Astrocyte (in vitro differentiated cells and primary cell): ENCODE data around the gene FAM174B. TPM values are rescaled to one million over a fixed set of nuclear protein-coding genes. Genes with fewer than 3 reads are reported as not detected.

Source experiments
- DNase-seq: peaks from one replicate; pipeline ENCODE4 v3.0.0-alpha.2; 2010; ENCODE audit warnings: low read depth
- FAIRE-seq: peaks from 2 replicates; lab custom pipeline; 2011; peaks lifted over from hg19 to GRCh38; lab: Jason Lieb, UNC
- H2AFZ ChIP-seq: 2 replicates; pipeline ENCODE4 v1.6.0; 2012; ENCODE audit warnings: low read depth, low read length, inconsistent platforms
- H3K27ac ChIP-seq: 2 replicates; pipeline ENCODE4 v1.5.1; 2011; ENCODE audit warnings: low read depth, low read length, inconsistent platforms
- H3K27me3 ChIP-seq: 2 replicates; pipeline ENCODE4 v1.6.0; 2011; ENCODE audit warnings: low read length, inconsistent platforms; ENCODE audit not compliant: insufficient read depth
- H3K36me3 ChIP-seq: 2 replicates; pipeline ENCODE4 v1.5.1; 2011; ENCODE audit warnings: low read length, inconsistent platforms; ENCODE audit not compliant: insufficient read depth
- H3K4me1 ChIP-seq: 2 replicates; pipeline ENCODE4 v1.5.1; 2011; ENCODE audit warnings: low read length, inconsistent platforms; ENCODE audit not compliant: insufficient read depth
- H3K4me2 ChIP-seq: 2 replicates; pipeline ENCODE4 v1.6.0; 2012; ENCODE audit warnings: low read length, inconsistent platforms
- H3K4me3 ChIP-seq: 2 replicates; pipeline ENCODE4 v1.5.1; 2011; ENCODE audit warnings: low read depth, mild to moderate bottlenecking, low read length, inconsistent platforms; ENCODE audit not compliant: insufficient read depth
- H3K79me2 ChIP-seq: 2 replicates; pipeline ENCODE4 v1.6.0; 2012; ENCODE audit warnings: mild to moderate bottlenecking, low read length, inconsistent platforms; ENCODE audit not compliant: insufficient read depth
- H3K9ac ChIP-seq: 2 replicates; pipeline ENCODE4 v1.6.0; 2012; ENCODE audit warnings: mild to moderate bottlenecking, low read length, inconsistent platforms
- H3K9me3 ChIP-seq: 2 replicates; pipeline ENCODE4 v1.5.1; 2012; ENCODE audit warnings: low read depth, mild to moderate bottlenecking, low read length, inconsistent platforms; ENCODE audit not compliant: insufficient read depth
- H4K20me1 ChIP-seq: 2 replicates; pipeline ENCODE4 v1.6.0; 2012; ENCODE audit warnings: low read length, inconsistent platforms; ENCODE audit not compliant: insufficient read depth
- H3K27ac Mint-ChIP-seq: one replicate; pipeline ENCODE4 v1.8.0; 2021; ENCODE audit warnings: mild to moderate bottlenecking, mixed read lengths; ENCODE audit not compliant: unreplicated experiment
- H3K27me3 Mint-ChIP-seq: one replicate; pipeline ENCODE4 v1.8.0; 2021; ENCODE audit warnings: low read depth, mixed read lengths; ENCODE audit not compliant: unreplicated experiment
- H3K36me3 Mint-ChIP-seq: one replicate; pipeline ENCODE4 v1.8.0; 2021; ENCODE audit warnings: low read depth, mixed read lengths; ENCODE audit not compliant: unreplicated experiment
- H3K4me1 Mint-ChIP-seq: one replicate; pipeline ENCODE4 v1.8.0; 2021; ENCODE audit warnings: low read depth, mixed read lengths; ENCODE audit not compliant: unreplicated experiment
- H3K4me3 Mint-ChIP-seq: one replicate; pipeline ENCODE4 v1.8.0; 2021; ENCODE audit warnings: mild to moderate bottlenecking, moderate library complexity, mixed read lengths; ENCODE audit not compliant: unreplicated experiment
- H3K9me3 Mint-ChIP-seq: one replicate; pipeline ENCODE4 v1.8.0; 2021; ENCODE audit warnings: mild to moderate bottlenecking, mixed read lengths; ENCODE audit not compliant: unreplicated experiment
- EZH2 ChIP-seq: IDR thresholded peaks from 2 replicates; pipeline ENCODE4 v1.6.1; 2012; ENCODE audit warnings: mild to moderate bottlenecking, low read length, inconsistent platforms; ENCODE audit not compliant: insufficient read depth
- total RNA-seq: library from RNA; stranded (reverse); gene quantifications from 2 replicates; pipeline ENCODE4 v1.2.1, GENCODE V29; 2021
- TF ChIP-seq, protein P1 (sequence below): IDR thresholded peaks from 2 replicates; pipeline ENCODE4 v1.5.1; 2011; ENCODE audit warnings: low read depth, mild to moderate bottlenecking, inconsistent platforms, low read length, moderate library complexity; ENCODE audit not compliant: insufficient read depth

The FAM174B gene
- total RNA-seq, 1 donor from 2014 or later: 11.2 TPM

DNA sequence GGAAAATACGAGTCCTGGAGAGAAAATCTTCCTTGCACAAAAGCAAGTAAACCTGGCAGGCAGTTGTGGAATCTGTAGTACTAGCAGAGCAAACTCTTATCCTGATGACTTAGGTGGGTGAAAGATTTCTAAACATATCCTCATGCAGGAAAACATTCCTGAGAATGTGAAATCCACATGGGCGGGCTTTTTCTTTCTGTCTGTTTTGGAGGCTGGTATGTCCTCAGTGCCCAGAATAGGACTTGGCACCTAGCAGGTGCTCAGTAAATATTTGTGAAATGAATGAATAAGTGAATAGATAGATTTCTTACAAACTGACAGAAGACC lies 53.3 kb downstream of the FAM174B start:
- peaks cover 8% of the 10 kb centered on the region for H3K4me1 Mint-ChIP-seq

DNA sequence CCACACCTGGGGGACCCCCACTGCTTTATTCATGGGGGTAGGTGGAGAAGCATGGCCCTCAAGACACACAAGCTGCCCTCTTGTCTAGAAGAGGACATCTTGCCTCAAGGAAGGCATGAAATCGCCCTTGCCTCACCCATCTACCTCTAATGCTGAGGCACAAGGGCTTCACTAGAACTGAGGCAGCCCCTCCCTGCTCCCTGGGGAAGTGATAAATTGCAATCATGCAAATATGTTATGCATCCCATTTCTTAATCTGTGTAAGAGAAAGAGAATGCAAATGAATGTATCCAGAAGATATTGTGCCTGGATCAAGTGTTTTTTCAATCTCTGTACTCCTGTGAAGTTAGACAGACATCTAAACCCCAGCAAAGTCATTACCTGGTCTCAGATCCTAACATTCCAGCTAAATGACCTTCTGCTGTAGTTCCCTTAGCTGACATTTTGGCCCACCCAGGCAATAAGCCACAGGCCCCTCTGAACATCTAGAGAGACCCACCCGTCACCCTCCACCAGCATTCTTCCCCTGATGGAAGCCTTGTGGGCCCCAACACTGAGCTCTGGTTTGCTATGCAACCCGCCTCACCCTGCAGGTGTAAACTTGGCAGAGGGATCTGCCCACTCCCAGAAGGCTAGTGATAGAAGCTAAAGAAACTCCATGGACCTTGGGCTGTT lies 53.8 kb downstream of the FAM174B start:
- no peak overlapping the region for H2AFZ ChIP-seq
- peaks cover 8% of the 10 kb centered on the region for H3K4me1 Mint-ChIP-seq
- H3K27ac Mint-ChIP-seq: no peak overlapping the region
- peaks cover 9% of the 10 kb centered on the region for H3K4me1 ChIP-seq
- H3K4me3 ChIP-seq: no peak overlapping the region
- H3K9ac ChIP-seq: no peak overlapping the region
- H3K27me3 ChIP-seq: no peaks in the 10 kb centered on the region
- H3K4me2 ChIP-seq: no peak overlapping the region
- peaks cover 3% of the 10 kb centered on the region for H3K9me3 Mint-ChIP-seq
- H3K27me3 Mint-ChIP-seq: peaks cover 23% of the 10 kb centered on the region
- FAIRE-seq (no peak), DNase-seq (no peak)
- H3K27ac ChIP-seq: no peak overlapping the region
- H3K36me3 Mint-ChIP-seq: peaks cover 4% of the 10 kb centered on the region
- TF ChIP-seq EZH2: no peak
- H3K36me3 ChIP-seq: no peaks in the 10 kb centered on the region
- H3K4me3 Mint-ChIP-seq: no peak overlapping the region
- H3K9me3 ChIP-seq: no peaks in the 10 kb centered on the region
- H3K79me2 ChIP-seq: no peaks in the 10 kb centered on the region
- H4K20me1 ChIP-seq: no peaks in the 10 kb centered on the region

More for the DNA sequence above, 53.3 kb downstream of the FAM174B start:
- DNase-seq (no peak), FAIRE-seq (no peak)
- H3K27ac ChIP-seq: no peak overlapping the region
- Mint-ChIP-seq H3K27ac (no peak overlapping the region), H3K27me3 (peaks cover 19% of the 10 kb centered on the region), H3K9me3 (peaks cover 3% of the 10 kb centered on the region), H3K4me3 (no peak overlapping the region), H3K36me3 (peaks cover 2% of the 10 kb centered on the region)
- H3K4me2 ChIP-seq: no peak overlapping the region
- peaks cover 9% of the 10 kb centered on the region for H3K4me1 ChIP-seq
- no peaks in the 10 kb centered on the region for H3K27me3 ChIP-seq
- TF ChIP-seq, protein P1, sequence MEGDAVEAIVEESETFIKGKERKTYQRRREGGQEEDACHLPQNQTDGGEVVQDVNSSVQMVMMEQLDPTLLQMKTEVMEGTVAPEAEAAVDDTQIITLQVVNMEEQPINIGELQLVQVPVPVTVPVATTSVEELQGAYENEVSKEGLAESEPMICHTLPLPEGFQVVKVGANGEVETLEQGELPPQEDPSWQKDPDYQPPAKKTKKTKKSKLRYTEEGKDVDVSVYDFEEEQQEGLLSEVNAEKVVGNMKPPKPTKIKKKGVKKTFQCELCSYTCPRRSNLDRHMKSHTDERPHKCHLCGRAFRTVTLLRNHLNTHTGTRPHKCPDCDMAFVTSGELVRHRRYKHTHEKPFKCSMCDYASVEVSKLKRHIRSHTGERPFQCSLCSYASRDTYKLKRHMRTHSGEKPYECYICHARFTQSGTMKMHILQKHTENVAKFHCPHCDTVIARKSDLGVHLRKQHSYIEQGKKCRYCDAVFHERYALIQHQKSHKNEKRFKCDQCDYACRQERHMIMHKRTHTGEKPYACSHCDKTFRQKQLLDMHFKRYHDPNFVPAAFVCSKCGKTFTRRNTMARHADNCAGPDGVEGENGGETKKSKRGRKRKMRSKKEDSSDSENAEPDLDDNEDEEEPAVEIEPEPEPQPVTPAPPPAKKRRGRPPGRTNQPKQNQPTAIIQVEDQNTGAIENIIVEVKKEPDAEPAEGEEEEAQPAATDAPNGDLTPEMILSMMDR: no peak
- no peak for TF ChIP-seq EZH2
- no peak overlapping the region for H3K9ac ChIP-seq
- no peaks in the 10 kb centered on the region for H4K20me1 ChIP-seq
- no peak overlapping the region for H3K4me3 ChIP-seq
- H3K36me3 ChIP-seq: no peaks in the 10 kb centered on the region
- H2AFZ ChIP-seq: no peak overlapping the region
- H3K9me3 ChIP-seq: no peaks in the 10 kb centered on the region
- no peaks in the 10 kb centered on the region for H3K79me2 ChIP-seq

DNA sequence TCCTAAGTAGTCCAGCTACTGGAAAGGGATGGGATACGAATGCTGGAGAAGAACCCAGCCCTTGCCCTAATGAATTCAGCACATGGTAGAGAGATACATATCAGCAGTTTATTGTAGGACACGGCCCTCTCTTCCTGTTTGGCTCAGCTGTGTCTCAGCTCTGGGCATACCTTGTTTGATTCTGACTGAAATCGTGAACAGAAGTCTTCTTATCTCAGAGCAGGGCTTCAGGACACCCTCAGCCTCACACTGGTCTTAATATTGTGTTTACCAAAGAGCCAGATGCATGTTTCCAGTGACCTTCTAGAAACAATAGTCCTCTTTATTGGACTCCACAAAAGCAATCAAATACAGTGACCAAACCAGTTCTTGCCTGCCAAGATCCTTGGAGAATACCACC lies 54.7 kb downstream of the FAM174B start:
- H3K9me3 ChIP-seq: no peaks in the 10 kb centered on the region
- H3K4me3 ChIP-seq: no peak overlapping the region
- H3K4me1 ChIP-seq: peaks cover 9% of the 10 kb centered on the region
- TF ChIP-seq, protein P1: no peak
- TF ChIP-seq EZH2: no peak
- no peak overlapping the region for H3K27ac ChIP-seq
- no peaks in the 10 kb centered on the region for H3K79me2 ChIP-seq
- H3K36me3 Mint-ChIP-seq: peaks cover 4% of the 10 kb centered on the region
- H3K27me3 ChIP-seq: no peaks in the 10 kb centered on the region
- no peak overlapping the region for H3K9ac ChIP-seq
- no peak for FAIRE-seq
- no peaks in the 10 kb centered on the region for H3K36me3 ChIP-seq
- no peak overlapping the region for H3K27ac Mint-ChIP-seq
- H3K4me2 ChIP-seq: no peak overlapping the region
- H2AFZ ChIP-seq: no peak overlapping the region
- H3K27me3 Mint-ChIP-seq: peaks cover 27% of the 10 kb centered on the region
- peaks cover 3% of the 10 kb centered on the region for H3K9me3 Mint-ChIP-seq
- H4K20me1 ChIP-seq: no peaks in the 10 kb centered on the region
- no peak for DNase-seq
- H3K4me1 Mint-ChIP-seq: peaks cover 8% of the 10 kb centered on the region
- no peak overlapping the region for H3K4me3 Mint-ChIP-seq
